ENCODE data around the gene KCNH6.

The KCNH6 gene

DNA sequence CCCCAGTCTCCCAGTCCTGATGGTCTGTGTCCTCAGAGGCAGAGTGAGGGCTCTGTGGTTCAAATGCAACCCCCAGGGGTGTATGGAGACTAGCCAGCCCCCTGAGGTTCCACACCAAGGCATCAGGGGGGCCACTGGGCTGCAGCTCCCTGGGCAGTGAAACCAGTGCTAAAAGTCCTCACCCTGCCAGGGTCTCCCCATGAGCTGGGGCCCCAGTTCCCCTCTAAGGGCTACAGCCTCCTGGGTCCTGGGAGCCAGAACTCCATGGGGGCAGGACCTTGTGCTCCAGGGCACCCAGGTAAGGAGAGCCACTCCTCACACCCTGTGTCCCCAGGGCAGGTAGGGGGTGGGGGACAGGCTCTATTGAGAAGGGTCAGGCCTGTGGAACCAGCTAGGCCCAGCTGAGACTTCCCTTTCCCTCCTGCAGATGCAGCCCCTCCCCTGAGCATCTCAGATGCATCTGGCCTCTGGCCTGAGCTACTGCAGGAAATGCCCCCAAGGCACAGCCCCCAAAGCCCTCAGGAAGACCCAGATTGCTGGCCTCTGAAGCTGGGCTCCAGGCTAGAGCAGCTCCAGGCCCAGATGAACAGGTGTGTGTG, 20.8 kb downstream of the KCNH6 start:
- TF ChIP-seq, protein P1, sequence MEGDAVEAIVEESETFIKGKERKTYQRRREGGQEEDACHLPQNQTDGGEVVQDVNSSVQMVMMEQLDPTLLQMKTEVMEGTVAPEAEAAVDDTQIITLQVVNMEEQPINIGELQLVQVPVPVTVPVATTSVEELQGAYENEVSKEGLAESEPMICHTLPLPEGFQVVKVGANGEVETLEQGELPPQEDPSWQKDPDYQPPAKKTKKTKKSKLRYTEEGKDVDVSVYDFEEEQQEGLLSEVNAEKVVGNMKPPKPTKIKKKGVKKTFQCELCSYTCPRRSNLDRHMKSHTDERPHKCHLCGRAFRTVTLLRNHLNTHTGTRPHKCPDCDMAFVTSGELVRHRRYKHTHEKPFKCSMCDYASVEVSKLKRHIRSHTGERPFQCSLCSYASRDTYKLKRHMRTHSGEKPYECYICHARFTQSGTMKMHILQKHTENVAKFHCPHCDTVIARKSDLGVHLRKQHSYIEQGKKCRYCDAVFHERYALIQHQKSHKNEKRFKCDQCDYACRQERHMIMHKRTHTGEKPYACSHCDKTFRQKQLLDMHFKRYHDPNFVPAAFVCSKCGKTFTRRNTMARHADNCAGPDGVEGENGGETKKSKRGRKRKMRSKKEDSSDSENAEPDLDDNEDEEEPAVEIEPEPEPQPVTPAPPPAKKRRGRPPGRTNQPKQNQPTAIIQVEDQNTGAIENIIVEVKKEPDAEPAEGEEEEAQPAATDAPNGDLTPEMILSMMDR (IDR thresholded peaks at IDR 0.05; ENCODE audit: control insufficient read depth, insufficient read depth, low read depth, low read length, missing control alignments): no peak

DNA sequence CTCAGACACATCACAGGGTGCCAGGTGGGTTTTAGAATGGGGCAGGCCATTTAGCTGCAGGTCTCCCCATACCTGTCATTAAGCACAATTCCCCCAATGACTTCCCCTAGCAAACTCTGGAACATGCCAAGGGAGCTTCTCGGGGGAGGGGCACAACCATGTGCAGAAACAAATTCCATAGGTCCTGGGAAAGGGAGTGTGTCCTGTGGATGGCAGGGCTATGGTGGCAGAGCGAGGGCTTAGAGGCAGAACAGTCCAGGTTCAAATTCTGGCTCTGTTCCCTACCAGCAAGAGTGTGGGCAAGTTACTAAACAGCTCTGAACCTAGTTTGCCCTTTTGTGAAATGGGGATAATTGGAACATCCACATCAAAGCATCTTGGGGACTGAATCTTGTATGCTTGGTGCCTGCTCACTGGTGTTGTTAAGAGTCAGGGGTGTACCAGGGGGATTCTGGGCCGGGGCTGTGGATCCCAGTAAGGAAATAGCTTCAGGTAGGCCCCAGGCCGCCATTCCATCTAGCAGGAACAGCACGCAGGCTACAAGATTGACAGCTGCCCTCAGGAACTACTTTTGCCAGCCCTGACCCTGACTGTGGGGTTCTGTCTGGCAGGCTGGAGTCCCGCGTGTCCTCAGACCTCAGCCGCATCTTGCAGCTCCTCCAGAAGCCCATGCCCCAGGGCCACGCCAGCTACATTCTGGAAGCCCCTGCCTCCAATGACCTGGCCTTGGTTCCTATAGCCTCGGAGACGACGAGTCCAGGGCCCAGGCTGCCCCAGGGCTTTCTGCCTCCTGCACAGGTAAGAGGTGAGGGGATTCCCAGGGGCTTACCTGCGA, 21.5 kb downstream of the KCNH6 start:
- no peak overlapping the region for H3K4me3 ChIP-seq (ENCODE audit: control insufficient read depth, low read depth, low read length)
- DNase-seq (ENCODE audit: low read depth): no peak

More for the DNA sequence above, 20.8 kb downstream of the KCNH6 start:
- no peak overlapping the region for H3K4me3 ChIP-seq (ENCODE audit: control insufficient read depth, low read depth, low read length)
- DNase-seq (ENCODE audit: low read depth): no peak

DNA sequence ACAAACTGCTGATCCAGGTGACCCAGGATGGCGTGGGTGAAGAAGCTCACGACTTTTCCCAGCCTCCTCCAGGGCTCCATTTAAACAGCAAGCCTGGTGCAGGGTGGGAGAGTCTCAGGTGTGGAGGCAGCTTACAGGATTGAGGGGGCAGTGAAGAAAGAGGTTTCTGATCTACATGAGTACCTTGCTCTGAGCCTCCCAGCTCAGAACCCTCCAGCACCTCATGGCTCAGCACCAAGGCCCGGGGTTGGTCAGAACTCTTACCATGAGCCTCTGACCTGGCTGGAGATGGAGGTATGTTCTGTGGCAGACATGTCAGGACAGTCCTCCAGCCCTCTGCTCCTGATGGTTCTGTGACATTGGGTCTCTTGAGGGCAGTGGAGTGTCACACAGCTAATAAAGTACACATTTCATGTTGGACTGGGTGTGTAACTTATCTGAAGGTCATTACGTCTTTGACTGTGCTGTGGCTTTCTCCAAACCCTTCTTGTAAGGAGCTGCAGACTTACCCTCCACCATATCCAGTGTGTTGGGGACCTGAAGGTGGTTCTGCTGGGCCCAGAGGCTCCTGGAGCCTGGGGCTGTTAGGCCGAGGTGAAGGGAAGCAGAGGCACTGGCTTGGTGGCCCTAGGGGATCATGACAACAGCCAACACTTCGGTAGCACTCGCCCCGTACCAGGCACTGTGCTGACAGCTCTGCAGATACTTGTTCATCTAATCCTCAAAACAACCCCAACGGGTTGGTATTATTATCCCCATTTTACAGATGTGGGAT, 23.3 kb downstream of the KCNH6 start:
- H3K4me3 ChIP-seq (ENCODE audit: control insufficient read depth, low read depth, low read length): no peak overlapping the region
- DNase-seq (ENCODE audit: low read depth): no peak
- TF ChIP-seq, protein P1 (IDR thresholded peaks at IDR 0.05; ENCODE audit: control insufficient read depth, insufficient read depth, low read depth, low read length, missing control alignments): no peak

More for the DNA sequence above, 21.5 kb downstream of the KCNH6 start:
- TF ChIP-seq, protein P1 (IDR thresholded peaks at IDR 0.05; ENCODE audit: control insufficient read depth, insufficient read depth, low read depth, low read length, missing control alignments): no peak

DNA sequence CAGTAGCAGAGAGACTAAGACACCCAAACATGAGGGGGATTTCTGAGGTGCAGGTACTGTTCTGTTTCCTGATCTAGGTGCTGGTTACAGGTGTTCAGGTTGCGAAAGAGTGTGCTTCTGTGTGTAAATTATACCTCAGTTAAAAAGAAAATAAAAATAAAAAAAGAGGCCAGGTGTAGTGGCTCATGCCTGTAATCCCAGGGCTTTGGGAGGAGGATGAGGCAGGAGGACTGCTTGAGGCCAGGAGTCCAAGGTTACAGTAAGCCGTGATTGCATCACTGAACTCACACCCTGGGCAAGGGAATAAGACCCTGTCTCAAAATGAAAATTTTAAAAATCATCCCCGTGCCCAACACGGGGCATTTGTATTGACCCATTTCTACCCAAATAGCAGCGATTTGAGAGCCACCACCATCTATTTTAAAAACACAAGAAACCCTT, 23.9 kb downstream of the KCNH6 start:
- no peak overlapping the region for H3K4me3 ChIP-seq (ENCODE audit: control insufficient read depth, low read depth, low read length)
- no peak for DNase-seq (ENCODE audit: low read depth)
- TF ChIP-seq, protein P1 (IDR thresholded peaks at IDR 0.05; ENCODE audit: control insufficient read depth, insufficient read depth, low read depth, low read length, missing control alignments): no peak

DNA sequence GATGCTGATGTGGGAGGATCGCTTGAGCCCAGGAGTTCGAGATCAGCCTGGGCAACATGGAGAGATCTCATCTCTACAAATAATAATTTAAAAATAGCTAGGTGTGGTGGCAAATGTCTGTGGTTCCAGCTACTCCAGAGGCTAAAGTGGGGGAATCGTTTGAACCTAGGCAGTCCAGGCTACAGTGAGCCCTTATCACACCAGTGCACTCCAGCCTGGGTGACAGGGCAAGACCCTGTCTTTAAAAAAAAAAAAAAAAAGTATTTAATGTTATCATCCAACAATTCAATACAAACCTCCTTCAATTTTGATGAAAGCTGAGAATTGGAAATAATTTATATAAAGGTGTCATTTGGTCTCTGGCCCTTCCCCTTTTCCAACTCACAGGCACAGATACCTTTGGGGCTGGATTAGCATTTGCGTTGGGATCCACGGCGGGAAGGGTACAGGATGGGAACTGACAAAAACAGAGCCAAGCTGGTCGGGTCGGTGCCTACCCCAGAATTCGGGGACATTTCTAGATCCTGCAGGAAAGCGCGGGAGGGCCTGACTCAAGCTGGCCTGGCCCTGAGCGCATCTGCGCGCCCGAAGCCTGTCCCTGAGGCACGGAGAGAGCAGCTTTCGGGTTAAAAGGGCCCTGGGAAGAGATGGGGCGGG, 26.3 kb downstream of the KCNH6 start:
- H3K4me3 ChIP-seq (ENCODE audit: control insufficient read depth, low read depth, low read length): peak overlapping the region; percentile 45
- no peak for DNase-seq (ENCODE audit: low read depth)
- TF ChIP-seq, protein P1 (IDR thresholded peaks at IDR 0.05; ENCODE audit: control insufficient read depth, insufficient read depth, low read depth, low read length, missing control alignments): no peak

Data from AG09309 (cell line).